ENCODE data around the gene C15orf40.

DNA sequence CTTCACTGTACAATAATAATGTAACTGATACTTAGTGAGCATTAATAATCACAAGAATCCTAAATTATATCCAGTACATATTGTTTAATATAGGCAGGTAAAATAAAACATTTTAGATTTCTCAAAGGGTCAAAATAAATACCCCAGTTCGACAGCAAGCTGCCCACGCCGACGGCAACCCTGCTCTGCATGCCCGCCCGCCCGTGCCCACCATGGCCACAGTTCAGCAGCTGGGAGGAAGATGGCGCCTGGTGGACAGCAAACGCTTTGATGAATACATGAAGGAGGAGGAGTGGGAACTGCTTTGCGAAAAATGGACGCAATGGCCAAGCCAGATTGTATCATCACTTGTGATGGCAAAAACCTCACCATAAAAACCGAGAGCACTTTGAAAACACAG is 32.7 kb upstream of the C15orf40 start:
- TF ChIP-seq EZH2phosphoT487 (IDR thresholded peaks at IDR 0.05; ENCODE audit: low read depth), result no peak
- TF ChIP-seq, protein P1, sequence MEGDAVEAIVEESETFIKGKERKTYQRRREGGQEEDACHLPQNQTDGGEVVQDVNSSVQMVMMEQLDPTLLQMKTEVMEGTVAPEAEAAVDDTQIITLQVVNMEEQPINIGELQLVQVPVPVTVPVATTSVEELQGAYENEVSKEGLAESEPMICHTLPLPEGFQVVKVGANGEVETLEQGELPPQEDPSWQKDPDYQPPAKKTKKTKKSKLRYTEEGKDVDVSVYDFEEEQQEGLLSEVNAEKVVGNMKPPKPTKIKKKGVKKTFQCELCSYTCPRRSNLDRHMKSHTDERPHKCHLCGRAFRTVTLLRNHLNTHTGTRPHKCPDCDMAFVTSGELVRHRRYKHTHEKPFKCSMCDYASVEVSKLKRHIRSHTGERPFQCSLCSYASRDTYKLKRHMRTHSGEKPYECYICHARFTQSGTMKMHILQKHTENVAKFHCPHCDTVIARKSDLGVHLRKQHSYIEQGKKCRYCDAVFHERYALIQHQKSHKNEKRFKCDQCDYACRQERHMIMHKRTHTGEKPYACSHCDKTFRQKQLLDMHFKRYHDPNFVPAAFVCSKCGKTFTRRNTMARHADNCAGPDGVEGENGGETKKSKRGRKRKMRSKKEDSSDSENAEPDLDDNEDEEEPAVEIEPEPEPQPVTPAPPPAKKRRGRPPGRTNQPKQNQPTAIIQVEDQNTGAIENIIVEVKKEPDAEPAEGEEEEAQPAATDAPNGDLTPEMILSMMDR (IDR thresholded peaks at IDR 0.05; ENCODE audit: low read depth, low read length), result no peak
